T-helper 2 cell treated with Interferon-gamma antibody and Interleukin-4, amounts not matched to agents 100 ng/mL and 5 ng/mL, for 36 hours (primary cell): ENCODE measurements around the gene NAV1. TPM values are rescaled to one million over a fixed set of nuclear protein-coding genes. Genes with fewer than 3 reads are reported as not detected.
"Not testable (repeated sequence)": the region's sequence is repeated elsewhere in the genome, so short reads cannot be mapped to it uniquely, and the experiment has no call there.

Experiments used
- intact Hi-C: fragments of 100-400 bp; cut with micrococcal nuclease; formaldehyde crosslinking; loops from one replicate; pipeline ENCODE4 v1.15.1; 2023
- total RNA-seq: library from RNA; stranded (reverse); gene quantifications from 2 replicates; pipeline ENCODE4 v1.2.3, GENCODE V29; 2022

The NAV1 gene
- total RNA-seq, 1 donor from 2014 or later, result 2.3 TPM

DNA sequence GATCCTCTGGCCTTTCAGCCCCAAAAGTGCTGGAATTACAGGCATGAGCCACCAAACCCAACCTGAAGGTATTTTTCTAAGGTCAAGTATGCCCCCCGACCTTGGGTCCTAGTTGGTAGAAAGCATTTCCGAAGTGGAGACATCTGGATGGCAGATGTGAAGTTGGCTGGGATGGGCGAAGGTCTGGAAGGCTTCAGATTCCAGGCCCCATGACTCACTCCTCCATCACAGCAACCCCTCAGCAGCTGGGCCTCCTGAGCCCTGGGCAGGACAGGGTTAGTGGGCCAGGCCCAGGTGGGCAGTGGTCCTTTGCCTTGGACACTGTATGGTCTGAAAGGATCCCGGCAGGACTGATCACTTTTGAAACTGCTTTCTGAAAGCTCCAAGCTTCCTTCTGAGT lies 23.3 kb downstream of the NAV1 start:
- intact Hi-C loops, result no loop called here

DNA sequence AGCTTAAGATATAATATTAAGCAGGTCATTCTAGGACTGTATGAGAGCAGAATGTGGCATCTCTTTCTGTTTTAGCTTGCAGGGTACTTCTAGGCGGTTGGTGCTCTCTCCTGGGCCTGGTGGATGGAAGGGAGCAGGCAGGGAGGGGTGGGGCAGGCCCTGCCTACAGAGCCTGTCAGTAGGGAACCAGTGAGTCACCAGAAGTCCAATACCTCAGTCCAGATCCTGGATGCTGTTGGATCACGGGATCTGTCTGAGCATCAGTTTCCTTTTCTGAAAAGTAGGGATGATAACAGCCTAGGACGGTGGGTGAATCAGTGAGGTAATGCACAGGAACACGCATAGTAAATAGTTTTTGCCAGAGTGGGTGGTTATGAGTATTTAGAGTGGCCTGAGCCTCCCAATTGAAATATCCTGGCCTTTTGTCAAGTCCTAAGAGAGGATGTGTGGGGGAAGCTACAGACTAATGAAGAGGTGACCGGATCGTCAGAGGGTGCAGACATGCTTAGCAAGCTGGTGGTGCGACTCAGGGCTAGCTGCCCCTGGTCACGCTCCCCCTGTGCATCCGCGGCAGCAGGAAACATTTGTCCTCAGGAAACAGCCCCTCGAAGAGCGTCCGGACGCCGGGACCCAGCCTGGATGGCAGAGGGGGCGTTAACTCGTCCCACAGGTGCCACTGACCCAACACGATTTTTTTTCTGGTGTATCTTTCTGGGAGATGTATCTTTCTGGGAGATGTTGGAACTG lies 23.9 kb downstream of the NAV1 start:
- intact Hi-C loops, result no loop called here

DNA sequence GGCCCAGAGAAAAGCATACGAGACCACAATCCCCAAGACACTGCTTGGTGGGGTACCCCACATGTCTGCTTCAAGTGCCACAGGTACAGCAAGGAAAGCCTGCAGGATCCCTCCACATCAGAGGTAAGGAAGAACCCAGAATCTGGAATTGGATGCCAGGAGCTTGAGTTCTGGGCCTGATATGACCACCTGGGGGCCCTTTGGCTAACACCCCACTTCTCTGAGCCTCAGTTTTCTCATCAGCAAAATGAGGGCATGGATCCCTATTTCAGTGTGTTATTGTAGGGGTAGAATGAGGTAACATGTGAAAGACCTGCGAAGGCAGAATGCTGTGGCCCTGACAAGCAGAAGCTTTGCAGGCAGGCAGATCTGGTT lies 24.5 kb downstream of the NAV1 start:
- intact Hi-C loops, result no loop called here

DNA sequence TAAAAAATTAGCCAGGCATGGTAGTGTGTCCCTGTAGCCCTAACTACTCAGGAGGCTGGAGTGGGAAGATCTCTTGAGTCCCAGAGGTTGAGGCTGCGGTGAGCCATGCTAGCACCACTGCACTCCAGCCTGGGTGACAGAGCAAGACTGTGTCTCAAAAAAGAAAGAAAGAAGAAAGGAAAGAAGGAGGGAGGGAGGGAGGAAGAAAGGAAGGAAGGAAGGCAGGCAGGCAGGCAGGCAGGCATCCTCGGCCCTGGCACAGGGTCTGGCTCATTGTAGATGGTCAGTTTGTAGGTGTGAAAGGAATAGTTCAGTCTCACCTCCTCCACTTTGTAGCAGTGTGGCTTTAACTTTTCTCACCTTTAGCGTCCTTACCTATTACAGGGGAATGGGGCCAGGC lies 25.0 kb downstream of the NAV1 start:
- intact Hi-C loops, result no loop called here

DNA sequence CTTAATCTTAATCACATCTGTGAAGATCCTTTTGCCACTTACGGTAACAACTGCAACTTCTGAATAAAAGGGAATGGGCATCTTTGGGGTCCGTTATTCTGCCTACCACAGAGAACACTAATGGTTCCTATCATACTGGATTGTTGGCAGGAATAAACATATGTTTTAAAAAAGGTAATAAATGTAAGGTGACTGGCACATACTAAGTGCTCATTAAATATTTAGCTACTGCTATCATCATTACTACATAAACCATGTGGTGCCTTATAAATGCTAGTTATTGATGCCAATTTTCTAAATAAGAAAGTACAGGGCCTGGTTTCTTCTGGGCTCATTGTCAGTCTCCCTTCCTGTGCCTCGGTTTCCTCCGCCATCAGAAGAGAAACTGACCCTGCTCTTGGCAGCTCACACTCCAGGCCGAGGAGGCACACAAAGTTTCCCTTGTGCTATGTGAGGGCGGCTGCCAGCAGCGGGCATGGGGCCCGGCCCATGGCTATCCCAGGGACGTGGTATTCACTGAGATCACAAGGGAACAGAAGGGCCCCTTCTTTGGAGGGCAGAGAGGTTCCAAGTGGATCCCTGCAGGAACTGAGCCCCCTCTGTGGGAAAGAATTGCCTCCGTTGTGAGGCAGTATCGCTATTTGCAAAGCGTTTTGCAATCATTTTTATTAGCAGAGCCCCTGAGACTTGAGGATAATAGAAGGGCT lies 26.2 kb downstream of the NAV1 start:
- intact Hi-C loops, result no loop called here

DNA sequence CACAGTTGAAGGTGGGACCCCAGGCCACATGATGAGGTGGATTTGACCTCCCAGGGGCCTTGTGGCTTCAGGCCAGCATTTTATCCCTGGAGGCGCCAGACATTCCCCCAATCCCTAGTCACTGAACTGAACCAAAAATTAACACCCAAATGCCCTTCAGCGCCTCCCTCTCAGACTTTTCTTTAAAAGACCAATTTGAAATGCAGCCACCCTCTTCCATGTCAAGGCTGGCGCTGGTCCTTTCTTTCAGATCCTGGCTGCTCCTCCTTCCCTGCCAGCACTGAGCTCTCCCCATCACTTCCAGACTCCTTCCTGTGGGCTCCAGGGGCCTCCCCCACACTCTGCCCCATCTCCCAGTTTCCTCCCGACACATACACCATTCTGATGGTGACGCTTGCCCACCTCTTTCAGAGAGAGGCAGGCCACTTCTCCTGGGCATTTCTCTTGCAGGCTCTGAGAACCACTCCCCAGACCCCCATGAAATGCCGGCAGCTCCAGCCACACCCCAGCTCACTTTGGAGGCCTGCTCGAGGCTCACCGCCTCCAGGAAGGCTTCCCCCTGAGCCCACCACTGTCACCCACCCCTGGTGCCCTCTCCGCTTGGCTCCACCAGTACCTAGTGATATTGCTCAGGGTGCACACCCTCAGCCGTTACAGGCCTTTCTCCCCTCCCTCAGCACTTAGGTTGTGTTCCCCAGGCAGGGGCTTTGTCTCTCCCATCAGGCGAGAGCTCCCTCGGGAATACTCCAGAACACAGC lies 27.0 kb downstream of the NAV1 start:
- intact Hi-C loops, result no loop called here

DNA sequence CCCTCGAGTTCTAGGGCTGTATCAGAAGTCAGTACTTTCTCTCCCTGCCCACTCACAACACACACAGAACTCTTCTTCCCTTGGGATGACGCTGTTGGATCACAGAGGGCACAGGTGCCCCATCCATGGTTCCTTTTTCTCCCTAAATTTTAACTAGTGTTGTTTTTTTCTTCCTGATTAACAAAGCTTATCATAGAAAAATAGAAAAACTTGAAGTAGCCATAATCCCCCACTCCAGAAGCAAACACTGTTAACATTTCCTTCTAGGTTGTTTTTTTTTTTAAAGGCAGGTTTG lies 27.5 kb downstream of the NAV1 start:
- intact Hi-C loops, result no loop called here

DNA sequence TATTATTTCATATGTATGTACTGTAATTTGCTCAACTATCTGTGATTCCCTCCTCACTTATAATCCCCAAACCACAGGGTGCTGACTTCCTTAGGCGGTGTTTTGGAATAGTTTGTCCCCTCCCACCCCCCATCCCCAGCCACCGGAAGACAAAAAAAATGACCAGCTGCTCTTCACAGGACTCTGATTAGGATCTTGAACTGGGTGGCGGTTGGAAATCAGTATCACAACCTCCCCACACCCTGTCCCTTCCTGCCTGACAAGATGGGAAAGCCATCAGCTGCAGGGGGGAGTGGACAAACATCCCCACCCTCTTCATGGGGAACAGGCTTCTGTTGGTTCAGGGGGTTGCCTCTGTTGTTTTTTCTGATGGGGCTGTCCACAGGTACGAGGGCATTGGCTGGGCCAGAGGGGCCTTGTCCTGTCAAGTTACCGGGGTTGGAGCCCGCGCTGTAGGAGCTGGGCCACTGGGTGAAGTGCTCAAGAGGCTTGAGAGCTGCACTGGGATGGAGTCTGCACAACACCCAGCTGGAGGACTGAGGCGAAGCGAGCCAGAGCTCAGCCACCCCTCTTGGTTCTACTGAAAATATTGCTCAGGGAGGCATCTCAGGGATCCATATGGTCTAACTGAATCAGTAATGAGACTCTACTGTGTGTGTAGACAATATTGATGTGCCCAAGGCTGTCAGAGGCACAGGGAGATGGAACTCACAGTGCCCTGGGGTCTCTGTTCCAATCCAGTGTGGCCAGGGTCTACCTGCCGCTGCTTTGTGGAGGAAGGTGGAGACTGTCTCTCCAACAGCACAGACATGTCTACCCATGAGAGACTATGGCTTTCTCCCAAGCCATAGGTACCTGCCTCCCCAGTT lies 28.2 kb downstream of the NAV1 start:
- intact Hi-C loops, result no loop called here

DNA sequence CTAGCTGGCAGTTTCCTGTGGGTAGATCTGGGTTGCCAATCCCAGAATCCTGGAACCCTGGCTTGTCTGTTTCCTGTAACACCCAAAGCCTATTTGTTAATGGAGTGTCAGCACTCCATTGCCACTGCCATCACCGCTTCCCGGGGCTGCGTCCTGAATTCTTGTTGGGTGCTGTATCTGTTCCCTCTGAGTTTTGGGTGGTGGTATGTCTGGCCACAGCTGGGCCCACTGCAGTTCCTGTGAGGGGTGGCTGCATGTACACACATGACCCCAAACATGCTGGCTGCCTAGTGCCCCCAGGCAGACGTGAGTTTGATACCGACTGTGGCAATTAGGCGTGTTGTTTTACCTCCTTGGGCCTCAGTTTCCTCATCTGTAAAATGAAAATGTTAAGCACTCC lies 29.3 kb downstream of the NAV1 start:
- intact Hi-C loops, result no loop called here

DNA sequence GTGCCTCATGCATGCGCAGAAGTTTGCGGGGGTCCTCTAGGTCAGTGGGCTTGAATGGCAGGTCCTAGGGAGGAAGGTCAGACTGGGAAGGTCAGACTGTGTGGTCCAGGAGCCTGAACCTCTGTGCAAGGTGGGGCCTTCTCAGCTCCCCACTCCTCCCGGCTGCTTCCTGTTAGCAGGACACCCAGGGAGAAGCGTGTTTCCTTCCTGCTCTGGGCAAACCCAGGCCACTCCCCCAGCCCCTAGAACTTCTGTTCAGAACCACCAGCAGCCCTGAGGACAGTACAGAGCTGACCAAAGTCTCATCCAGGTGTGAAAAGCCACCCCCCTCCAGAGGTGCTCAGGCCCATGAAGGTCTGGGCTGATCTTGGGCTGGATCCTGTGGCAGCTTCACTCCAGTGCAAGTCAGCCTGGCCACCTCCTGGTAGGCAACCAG lies 29.9 kb downstream of the NAV1 start:
- intact Hi-C loops, result no loop called here

DNA sequence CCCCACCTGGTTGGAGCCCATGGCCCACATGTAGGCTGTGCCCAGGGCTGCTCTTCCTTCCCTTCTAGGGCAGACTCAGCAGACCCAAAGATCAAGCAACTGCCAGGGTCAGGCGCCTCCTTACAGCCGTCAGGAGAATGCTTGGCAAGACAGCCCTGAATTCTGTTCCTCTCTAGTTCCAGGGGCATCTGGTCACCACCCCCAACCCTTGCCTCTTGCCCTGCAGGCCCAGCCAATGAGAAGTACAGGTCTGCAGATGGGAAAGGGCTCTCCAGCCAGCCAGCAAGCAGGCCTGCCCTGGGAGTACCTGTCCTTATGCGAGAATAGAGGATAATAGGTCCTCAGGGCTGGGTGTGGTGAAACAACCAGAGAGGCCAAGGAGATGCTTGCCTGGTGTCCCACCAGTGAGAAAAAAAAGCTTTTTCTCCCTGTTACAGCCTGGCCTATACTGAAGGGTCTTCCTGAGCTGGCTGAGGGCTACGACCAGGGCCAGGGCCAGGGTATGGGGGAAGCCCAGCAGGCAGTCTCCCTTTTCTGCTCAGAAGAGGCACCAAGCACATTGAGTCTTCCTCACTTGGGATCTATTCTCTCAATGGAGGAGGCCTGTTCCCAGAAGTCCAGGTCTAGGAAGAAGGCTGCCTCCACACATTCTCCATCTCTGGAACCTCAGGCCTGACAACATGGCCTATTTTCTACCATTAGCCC lies 31.4 kb downstream of the NAV1 start:
- intact Hi-C loops, result no loop called here

DNA sequence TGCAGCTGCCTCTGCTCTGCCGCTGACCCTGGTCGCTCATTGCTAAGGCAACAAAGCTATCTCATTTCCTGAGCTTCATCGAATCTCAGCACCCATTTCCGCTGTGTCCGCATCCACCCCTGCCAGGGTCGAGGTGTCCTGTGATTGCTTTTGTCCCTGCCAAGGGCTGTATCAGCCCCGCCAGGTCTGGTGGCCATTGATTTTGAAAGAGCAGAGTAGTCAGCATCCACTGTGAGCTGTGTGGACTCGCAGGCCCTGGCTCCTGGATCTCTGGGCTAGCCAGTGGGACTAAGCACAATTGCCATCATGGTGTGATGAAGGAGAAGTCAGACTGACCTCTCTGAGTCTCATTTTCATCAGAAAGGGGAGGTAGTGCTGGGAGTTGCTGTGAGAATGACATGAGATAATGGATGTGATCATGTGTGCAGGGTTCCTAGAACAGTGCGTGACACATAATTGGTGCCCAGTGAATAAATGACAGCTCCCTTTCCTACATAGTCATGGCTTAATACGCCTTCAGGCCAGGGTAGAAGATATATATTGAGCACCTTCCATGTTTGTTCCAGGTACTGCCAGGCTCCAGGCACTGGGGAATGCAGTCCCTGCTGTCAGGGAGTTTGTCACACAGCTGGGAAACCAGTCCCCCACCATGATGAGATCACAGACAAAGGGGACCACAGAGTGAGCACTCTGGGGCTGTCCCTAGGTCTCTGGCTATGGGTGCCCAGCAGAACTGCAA lies 32.1 kb downstream of the NAV1 start:
- intact Hi-C loops, result no loop called here

DNA sequence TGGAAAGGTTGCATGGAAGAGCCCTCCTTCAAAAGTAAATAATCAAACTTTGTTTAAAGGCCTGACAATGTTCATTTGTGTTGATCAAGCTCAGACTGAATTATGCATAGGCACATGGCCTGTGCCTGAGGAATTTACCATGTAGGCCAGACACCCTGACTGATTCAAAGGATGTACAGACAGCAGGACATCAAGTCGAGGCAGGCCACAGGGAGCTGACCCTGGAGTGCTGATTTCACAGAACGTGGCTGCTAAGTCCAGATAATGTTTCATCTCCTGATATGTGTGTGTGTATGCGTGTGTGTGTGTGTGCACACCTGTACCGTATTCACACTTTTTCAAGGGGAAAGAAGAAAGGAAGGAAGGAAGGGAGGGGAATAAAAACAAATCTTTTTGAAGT lies 34.1 kb downstream of the NAV1 start:
- intact Hi-C loops, result no loop called here

DNA sequence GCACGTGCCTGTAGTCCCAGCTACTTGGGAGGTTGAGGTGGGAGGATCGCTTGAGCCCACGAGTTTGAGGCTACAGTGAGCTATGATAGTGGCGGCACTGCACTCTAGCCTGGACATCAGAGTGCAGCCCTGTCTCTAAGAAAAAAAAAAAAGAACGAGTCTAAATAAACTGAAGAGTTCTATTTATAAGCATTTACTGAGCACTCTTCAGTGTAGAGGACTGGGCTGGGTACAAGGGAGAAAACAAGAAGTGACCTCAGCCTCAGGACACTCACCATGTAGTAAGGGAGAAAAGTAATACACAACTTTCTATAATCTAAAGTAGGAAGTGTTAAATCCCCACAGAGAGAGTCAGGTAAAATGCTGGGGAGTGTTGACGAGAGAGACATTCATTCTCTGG lies 35.0 kb downstream of the NAV1 start:
- intact Hi-C loops, result no loop called here

DNA sequence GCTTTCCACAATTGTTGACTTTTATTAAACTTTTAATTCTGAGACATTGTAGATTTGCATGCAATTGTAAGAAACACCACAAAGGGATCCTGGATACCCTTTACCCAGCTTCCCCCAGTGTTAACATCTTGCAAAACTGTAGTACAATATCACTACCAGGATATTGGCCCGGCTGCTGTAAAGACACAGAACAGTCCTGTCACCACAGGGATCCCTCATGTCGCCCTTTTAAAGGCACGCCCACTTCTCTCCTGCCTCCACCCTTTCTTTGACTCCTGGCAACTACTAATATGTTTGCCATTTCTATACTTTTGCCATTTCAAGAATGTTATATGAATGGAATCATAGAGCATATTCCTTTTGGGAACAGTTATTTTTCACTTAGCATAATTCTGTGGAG lies 37.0 kb downstream of the NAV1 start:
- intact Hi-C loops, result no loop called here

DNA sequence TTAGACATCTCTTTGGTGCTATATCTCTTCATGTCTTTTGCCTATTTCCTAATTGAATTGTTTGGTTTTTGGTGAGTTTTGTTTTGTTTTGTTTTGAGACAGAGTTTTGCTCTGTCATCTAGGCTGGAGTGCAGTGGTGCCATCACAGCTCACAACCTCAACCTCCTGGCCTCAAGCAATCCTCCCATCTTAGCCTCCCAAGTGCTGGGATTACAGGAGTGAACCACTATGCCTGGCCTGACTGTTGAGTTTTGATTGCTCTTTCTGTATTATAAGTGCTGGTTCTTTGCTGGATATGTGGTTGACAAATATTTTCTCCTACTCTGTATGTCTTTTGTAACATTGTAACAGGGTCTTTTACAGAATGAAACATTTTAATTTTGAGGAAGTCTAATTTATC lies 38.0 kb downstream of the NAV1 start:
- intact Hi-C loops, result no loop called here

DNA sequence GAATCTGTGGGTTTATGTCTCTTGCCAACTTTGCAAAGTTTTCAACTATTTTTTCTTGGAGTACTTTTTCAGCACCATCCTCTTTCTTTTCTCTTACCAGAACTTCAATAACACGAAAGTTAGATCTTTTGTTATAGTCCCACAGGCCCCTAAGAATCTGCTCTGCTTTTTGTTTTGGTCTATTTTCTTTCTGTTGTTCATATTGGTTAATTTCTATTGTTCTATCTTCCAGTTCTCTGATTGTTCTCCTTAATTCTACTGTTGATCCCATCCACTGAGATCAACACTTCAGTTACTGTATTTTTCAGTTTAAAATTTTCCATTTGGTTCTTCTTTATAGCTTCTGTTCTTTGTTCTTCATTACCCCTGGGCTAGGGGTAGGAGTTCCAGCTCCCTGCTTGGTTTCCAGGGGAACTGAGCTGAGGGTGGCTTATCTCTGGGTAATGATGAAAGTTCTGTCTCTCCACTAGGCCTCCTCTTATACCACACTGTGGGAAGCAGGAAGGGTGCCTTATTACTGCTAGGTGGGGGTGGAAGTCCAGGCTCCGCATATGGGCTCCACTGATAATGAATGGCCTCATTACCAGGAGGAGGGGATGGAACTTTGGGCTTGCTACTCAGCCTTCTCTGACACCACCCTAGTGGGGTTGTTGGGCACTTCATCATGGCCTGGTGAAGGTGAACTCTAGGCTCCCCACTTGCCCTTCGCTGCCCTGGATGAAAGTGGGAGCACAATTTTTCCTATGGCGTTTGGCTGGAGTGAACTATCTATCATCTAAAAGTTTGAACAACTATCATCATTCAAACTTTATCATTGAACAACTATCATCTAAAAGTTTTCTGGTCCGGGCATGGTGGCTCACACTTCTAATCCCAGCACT lies 39.3 kb downstream of the NAV1 start:
- intact Hi-C loops, result no loop called here

DNA sequence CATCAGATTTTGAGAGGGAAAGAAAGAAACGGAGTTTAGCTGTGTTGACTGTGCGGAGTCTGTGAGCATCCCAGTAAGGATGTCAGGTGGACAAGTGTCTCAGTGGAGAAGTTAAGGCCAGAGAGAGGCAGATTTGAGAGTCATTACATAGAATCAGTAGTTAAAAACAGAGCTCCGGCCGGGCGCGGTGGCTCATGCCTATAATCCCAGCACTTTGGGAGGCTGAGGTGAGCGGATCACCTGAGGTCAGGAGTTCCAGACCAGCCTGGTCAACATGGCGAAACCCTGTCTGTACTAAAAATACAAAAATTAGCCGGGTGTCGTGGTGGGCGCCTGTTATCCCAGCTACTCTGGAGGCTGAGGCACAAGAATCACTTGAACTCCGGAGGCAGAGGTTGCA lies 42.4 kb downstream of the NAV1 start:
- intact Hi-C loops, result not testable (repeated sequence)

DNA sequence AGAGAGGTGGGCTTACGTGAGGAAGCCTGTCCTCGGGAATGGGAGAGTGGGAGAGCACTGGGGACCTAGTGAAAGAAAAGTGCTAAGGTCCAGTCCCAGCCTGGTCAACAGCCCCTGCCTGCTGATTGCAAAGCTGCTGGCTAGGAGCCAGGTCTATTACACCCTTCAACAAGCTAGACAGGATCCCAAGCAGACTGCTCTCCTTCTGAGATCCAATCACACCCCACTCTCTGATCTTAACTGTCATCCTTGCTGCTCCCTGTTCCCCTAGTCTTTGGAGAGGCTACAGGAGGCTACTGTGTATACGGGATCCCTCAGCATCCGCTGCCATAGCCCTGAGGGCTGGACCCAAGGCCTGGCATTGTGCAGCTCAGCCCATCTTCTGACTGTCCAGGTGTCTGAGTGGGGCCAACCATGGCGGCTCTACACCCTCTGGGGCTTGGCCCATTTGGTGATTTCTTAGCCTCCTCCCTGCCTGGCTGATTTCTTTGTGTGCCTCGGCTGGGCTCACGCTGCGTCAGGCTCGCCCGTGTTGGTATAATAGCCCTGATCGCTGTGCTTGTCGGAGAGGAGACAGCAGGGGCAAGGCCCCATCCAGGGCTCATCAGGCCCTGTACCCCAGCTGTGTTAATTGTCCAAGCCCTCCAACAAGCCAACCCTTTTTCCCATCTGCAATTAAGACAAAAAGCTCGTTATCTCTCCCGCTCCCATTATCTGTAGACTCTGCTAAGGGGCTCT lies 43.9 kb downstream of the NAV1 start:
- intact Hi-C loops, result no loop called here
